ENCODE results near the gene TRAPPC11. TPM values are rescaled to one million over a fixed set of nuclear protein-coding genes. Genes with fewer than 3 reads are reported as not detected.
A peak's percentile ranks its signal among the peaks of the same experiment; 100 is the strongest.

Gene TRAPPC11
- total and polyA plus RNA-seq, 2 of the 13 experiments (the other 11 are each of a cell fraction or from before 2014, with no cell fraction given) = 18.0 to 23.2 TPM

DNA sequence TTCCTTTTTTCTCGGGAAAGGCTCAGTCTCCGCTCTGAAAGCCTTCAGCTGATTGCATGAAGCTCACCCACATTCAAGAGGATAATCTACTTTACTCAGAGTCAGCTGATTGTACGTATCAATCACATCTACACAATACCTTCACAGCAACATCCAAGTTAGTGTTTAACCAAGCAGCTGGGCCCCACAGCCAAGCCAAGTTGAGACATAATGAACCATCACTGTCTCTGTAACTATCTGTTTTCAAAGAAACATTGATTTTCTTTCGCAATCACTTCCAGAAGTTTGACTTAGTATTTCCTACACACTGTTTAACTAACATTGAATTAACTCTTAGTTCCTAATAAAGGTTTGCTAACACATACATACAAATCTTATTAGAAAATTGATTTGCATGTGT lies 40.4 kb upstream of the TRAPPC11 start (continued):
- TF ChIP-seq, protein P1, sequence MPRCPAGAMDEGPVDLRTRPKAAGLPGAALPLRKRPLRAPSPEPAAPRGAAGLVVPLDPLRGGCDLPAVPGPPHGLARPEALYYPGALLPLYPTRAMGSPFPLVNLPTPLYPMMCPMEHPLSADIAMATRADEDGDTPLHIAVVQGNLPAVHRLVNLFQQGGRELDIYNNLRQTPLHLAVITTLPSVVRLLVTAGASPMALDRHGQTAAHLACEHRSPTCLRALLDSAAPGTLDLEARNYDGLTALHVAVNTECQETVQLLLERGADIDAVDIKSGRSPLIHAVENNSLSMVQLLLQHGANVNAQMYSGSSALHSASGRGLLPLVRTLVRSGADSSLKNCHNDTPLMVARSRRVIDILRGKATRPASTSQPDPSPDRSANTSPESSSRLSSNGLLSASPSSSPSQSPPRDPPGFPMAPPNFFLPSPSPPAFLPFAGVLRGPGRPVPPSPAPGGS (CRISPR knock-in tag; IDR thresholded peaks at IDR 0.05) = no peak
- TF ChIP-seq, protein P2, sequence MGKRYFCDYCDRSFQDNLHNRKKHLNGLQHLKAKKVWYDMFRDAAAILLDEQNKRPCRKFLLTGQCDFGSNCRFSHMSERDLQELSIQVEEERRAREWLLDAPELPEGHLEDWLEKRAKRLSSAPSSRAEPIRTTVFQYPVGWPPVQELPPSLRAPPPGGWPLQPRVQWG (CRISPR knock-in tag; IDR thresholded peaks at IDR 0.05; ENCODE audit: borderline replicate concordance, low read depth) = no peak
- TF ChIP-seq ARNTL (CRISPR knock-in tag; IDR thresholded peaks at IDR 0.05) = 0 out of 2 replicates have a peak, but pooled peaks have one; percentile 31
- peak in 1 of 2 experiments; percentile 77; a peak in 2 of 4 replicates for TF ChIP-seq EP300 (IDR thresholded peaks at IDR 0.05; ENCODE audit: low read depth in 2 of 2, low read length in 2 of 2)
- no peak; the same call in 1 of the 2 replicates for TF ChIP-seq EP300 (CRISPR knock-in tag; IDR thresholded peaks at IDR 0.05; ENCODE audit: borderline replicate concordance)
- TF ChIP-seq ZNF747 (CRISPR knock-in tag; IDR thresholded peaks at IDR 0.05; ENCODE audit: borderline replicate concordance) = peak; percentile 47; the same call in 1 of the 2 replicates
- TF ChIP-seq PAX8 (CRISPR knock-in tag; IDR thresholded peaks at IDR 0.05; ENCODE audit: borderline replicate concordance) = no peak
- no peak for TF ChIP-seq DZIP1 (CRISPR knock-in tag; IDR thresholded peaks at IDR 0.05)
- TF ChIP-seq ZNF883 (CRISPR knock-in tag; IDR thresholded peaks at IDR 0.05; ENCODE audit: not compliant biosample characterization) = no peak
- TF ChIP-seq SRSF9 (IDR thresholded peaks at IDR 0.05; ENCODE audit: borderline replicate concordance, insufficient read depth, low read depth, low read length, poor library complexity, severe bottlenecking) = no peak
- TF ChIP-seq IRF2 (CRISPR knock-in tag; IDR thresholded peaks at IDR 0.05) = peak; percentile 65
- 0 out of 2 replicates have a peak, but pooled peaks have one; percentile 19 for TF ChIP-seq TFDP1 (CRISPR knock-in tag; IDR thresholded peaks at IDR 0.05; ENCODE audit: borderline replicate concordance)
- TF ChIP-seq BORCS8-MEF2B (CRISPR knock-in tag; IDR thresholded peaks at IDR 0.05) = no peak
- no peak for TF ChIP-seq TSC22D2 (CRISPR knock-in tag; IDR thresholded peaks at IDR 0.05; ENCODE audit: borderline replicate concordance)
- TF ChIP-seq PCBP2 (optimal IDR thresholded peaks at IDR 0.05; ENCODE audit: low read depth, low read length, poor library complexity, severe bottlenecking) = no peak
- TF ChIP-seq CREB1 (IDR thresholded peaks at IDR 0.05) = no peak
- TF ChIP-seq CREB1 (CRISPR knock-in tag; IDR thresholded peaks at IDR 0.05) = peak; percentile 79
- no peak for TF ChIP-seq PTBP1 (IDR thresholded peaks at IDR 0.05; ENCODE audit: low read depth, low read length, poor library complexity, severe bottlenecking)
- TF ChIP-seq ZNF350 (CRISPR knock-in tag; IDR thresholded peaks at IDR 0.05; ENCODE audit: borderline replicate concordance, low read depth) = no peak
- TF ChIP-seq ZBTB7A (CRISPR knock-in tag; IDR thresholded peaks at IDR 0.05) = no peak
- TF ChIP-seq SP4 (CRISPR knock-in tag; IDR thresholded peaks at IDR 0.05) = no peak; the same call in 1 of the 2 replicates
- TF ChIP-seq FUBP1 (CRISPR knock-in tag; IDR thresholded peaks at IDR 0.05; ENCODE audit: borderline replicate concordance) = no peak
